GM12892 (cell line): ENCODE data around the gene OTX2.

ENCODE experiments used
- POLR2AphosphoS5 ChIP-seq: IDR thresholded peaks from 2 replicates; pipeline ENCODE4 v1.6.1; 2011; ENCODE audit warnings: low read depth, low read length, control low read depth
- TAF1 ChIP-seq: IDR thresholded peaks from 2 replicates; pipeline ENCODE4 v1.6.1; 2011; ENCODE audit warnings: low read depth, mild to moderate bottlenecking, control low read depth, low read length, borderline replicate concordance

GRCh38 chr14:56794088-56794556 lies 16.2 kb downstream of the OTX2 start:
- TF ChIP-seq POLR2AphosphoS5 (no peak), TAF1 (no peak)
